GM12891 (cell line): Measurements from ENCODE around the gene TNFAIP2.

ENCODE experiments used
- POLR2A ChIP-seq: IDR thresholded peaks from 2 replicates; pipeline ENCODE4 v1.6.1; 2011; ENCODE audit warnings: low read depth, low read length, control low read depth
- POLR2AphosphoS5 ChIP-seq: IDR thresholded peaks from 2 replicates; pipeline ENCODE4 v1.6.1; 2011; ENCODE audit warnings: low read depth, low read length, control low read depth
- TAF1 ChIP-seq: IDR thresholded peaks from 2 replicates; pipeline ENCODE4 v1.6.1; 2011; ENCODE audit warnings: low read depth, low read length, control low read depth

GRCh38 chr14:103164006-103164405, 40.7 kb downstream of the TNFAIP2 start:
- no peak for TF ChIP-seq POLR2A
- TF ChIP-seq TAF1, result no peak
- TF ChIP-seq POLR2AphosphoS5, result no peak
